H9 (cell line): Measurements from ENCODE around the gene TRPV5. TPM values are rescaled to one million over a fixed set of nuclear protein-coding genes. Genes with fewer than 3 reads are reported as not detected.

Source experiments
- DNase-seq: peaks from one replicate; pipeline ENCODE4 v3.0.0-alpha.2; 2017
- H2AFZ ChIP-seq: one replicate; pipeline ENCODE4 v1.6.1; 2013; ENCODE audit warnings: mild to moderate bottlenecking, low read length, control low read depth, moderate library complexity
- H2AK5ac ChIP-seq: 2 replicates; pipeline ENCODE4 v1.6.1; 2013; ENCODE audit warnings: low read length, control low read depth, mixed read lengths; ENCODE audit not compliant: insufficient read length
- H2BK120ac ChIP-seq: one replicate; pipeline ENCODE4 v1.6.1; 2013; ENCODE audit warnings: low read depth, mild to moderate bottlenecking, low read length, control low read depth, inconsistent platforms; ENCODE audit not compliant: poor library complexity, severe bottlenecking
- H2BK12ac ChIP-seq: 2 replicates; pipeline ENCODE4 v1.6.1; 2013; ENCODE audit warnings: low read length, control low read depth, mixed read lengths, low read depth; ENCODE audit not compliant: insufficient read length
- H2BK15ac ChIP-seq: 2 replicates; pipeline ENCODE4 v1.6.1; 2013; ENCODE audit warnings: low read depth, low read length, control low read depth
- H2BK20ac ChIP-seq: one replicate; pipeline ENCODE4 v1.6.1; 2013; ENCODE audit warnings: low read depth, mild to moderate bottlenecking, low read length, control low read depth, inconsistent platforms; ENCODE audit not compliant: poor library complexity, severe bottlenecking
- H2BK5ac ChIP-seq: 2 replicates; pipeline ENCODE4 v1.6.1; 2013; ENCODE audit warnings: low read length, control low read depth, mixed read lengths; ENCODE audit not compliant: insufficient read length
- H3K14ac ChIP-seq: 2 replicates; pipeline ENCODE4 v1.6.1; 2013; ENCODE audit warnings: low read length, control low read depth; ENCODE audit not compliant: insufficient read depth
- H3K18ac ChIP-seq: 2 replicates; pipeline ENCODE4 v1.6.1; 2013; ENCODE audit warnings: low read depth, mild to moderate bottlenecking, mixed read lengths, low read length, control low read depth; ENCODE audit not compliant: insufficient read length
- H3K23ac ChIP-seq: 2 replicates; pipeline ENCODE4 v1.6.1; 2013; ENCODE audit warnings: low read length, control low read depth, mixed read lengths, low read depth; ENCODE audit not compliant: insufficient read length
- H3K23me2 ChIP-seq: 2 replicates; pipeline ENCODE4 v1.6.1; 2013; ENCODE audit warnings: low read depth, mild to moderate bottlenecking, mixed read lengths, low read length, control low read depth; ENCODE audit not compliant: insufficient read length, poor library complexity, severe bottlenecking
- H3K27ac ChIP-seq: 2 replicates; pipeline ENCODE4 v1.5.1; 2013; ENCODE audit warnings: low read length, control low read depth, mixed read lengths, low read depth; ENCODE audit not compliant: insufficient read length
- H3K27me3 ChIP-seq: 2 replicates; pipeline ENCODE4 v1.6.1; 2013; ENCODE audit warnings: low read length, control low read depth, inconsistent platforms; ENCODE audit not compliant: insufficient read depth
- H3K4ac ChIP-seq: 2 replicates; pipeline ENCODE4 v1.6.1; 2013; ENCODE audit warnings: low read depth, mild to moderate bottlenecking, control low read depth, inconsistent platforms, low read length, moderate library complexity
- H3K4me1 ChIP-seq: 2 replicates; pipeline ENCODE4 v1.6.1; 2013; ENCODE audit warnings: low read length, control low read depth, inconsistent platforms; ENCODE audit not compliant: insufficient read depth
- H3K4me2 ChIP-seq: 2 replicates; pipeline ENCODE4 v1.6.1; 2013; ENCODE audit warnings: low read length, control low read depth, mixed read lengths; ENCODE audit not compliant: insufficient read length, insufficient read depth
- H3K56ac ChIP-seq: 2 replicates; pipeline ENCODE4 v1.6.1; 2013; ENCODE audit warnings: low read depth, mild to moderate bottlenecking, mixed read lengths, low read length, control low read depth; ENCODE audit not compliant: insufficient read length
- H3K79me1 ChIP-seq: 2 replicates; pipeline ENCODE4 v1.6.1; 2013; ENCODE audit warnings: low read depth, mild to moderate bottlenecking, moderate library complexity, low read length, control low read depth, inconsistent platforms; ENCODE audit not compliant: insufficient read depth, poor library complexity, severe bottlenecking
- H3K79me2 ChIP-seq: 2 replicates; pipeline ENCODE4 v1.6.1; 2013; ENCODE audit warnings: low read length, control low read depth, inconsistent platforms; ENCODE audit not compliant: insufficient read depth
- H3K9ac ChIP-seq: 2 replicates; pipeline ENCODE4 v1.6.1; 2013; ENCODE audit warnings: low read length, control low read depth, mixed read lengths; ENCODE audit not compliant: insufficient read length; ENCODE audit errors: extremely low read depth
- H3K9me3 ChIP-seq: one replicate; pipeline ENCODE4 v1.6.1; 2013; ENCODE audit warnings: low read depth, low read length, inconsistent platforms; ENCODE audit not compliant: control insufficient read depth
- H3T11ph ChIP-seq: one replicate; pipeline ENCODE4 v1.6.1; 2013; ENCODE audit warnings: mild to moderate bottlenecking, low read length, control low read depth, inconsistent platforms
- H4K20me1 ChIP-seq: one replicate; pipeline ENCODE4 v1.6.1; 2013; ENCODE audit not compliant: control insufficient read depth, insufficient read length, insufficient read depth
- H4K5ac ChIP-seq: 2 replicates; pipeline ENCODE4 v1.6.1; 2013; ENCODE audit warnings: low read depth, mild to moderate bottlenecking, mixed read lengths, low read length, control low read depth; ENCODE audit not compliant: insufficient read length
- H4K8ac ChIP-seq: replicated peaks from 2 replicates; pipeline ENCODE4 v1.6.1; 2013; ENCODE audit warnings: low read length, control low read depth, mixed read lengths, low read depth; ENCODE audit not compliant: insufficient read length
- H4K91ac ChIP-seq: 2 replicates; pipeline ENCODE4 v1.6.1; 2013; ENCODE audit warnings: low read depth, mild to moderate bottlenecking, moderate library complexity, mixed read lengths, low read length, control low read depth; ENCODE audit not compliant: insufficient read length
- H3K27ac Mint-ChIP-seq, 3 experiments: 2 replicates in 2 of 3; 3 replicates in 1 of 3; pipeline ENCODE4 v1.8.0; 2020 to 2021; ENCODE audit warnings: mixed read lengths in 3 of 3, mild to moderate bottlenecking in 1 of 3, moderate library complexity in 1 of 3
- H3K27me3 Mint-ChIP-seq: 2 replicates; pipeline ENCODE4 v1.8.0; 2021; ENCODE audit warnings: low read depth, mild to moderate bottlenecking, moderate library complexity, mixed read lengths
- H3K36me3 Mint-ChIP-seq, 3 experiments: 2 replicates in 2 of 3; 3 replicates in 1 of 3; pipeline ENCODE4 v1.8.0; 2020 to 2021; ENCODE audit warnings: low read depth in 3 of 3, mixed read lengths in 3 of 3; ENCODE audit not compliant: insufficient read depth in 1 of 3
- H3K4me1 Mint-ChIP-seq, 2 experiments: 2 replicates each; pipeline ENCODE4 v1.8.0; 2020; ENCODE audit warnings: mixed read lengths in 2 of 2
- H3K4me3 Mint-ChIP-seq, 2 experiments: 2 replicates in 1 of 2; 3 replicates in 1 of 2; pipeline ENCODE4 v1.8.0; 2020 to 2021; ENCODE audit warnings: mild to moderate bottlenecking in 2 of 2, mixed read lengths in 2 of 2, moderate library complexity in 1 of 2
- H3K9me3 Mint-ChIP-seq, 2 experiments: 2 replicates in 1 of 2; 3 replicates in 1 of 2; pipeline ENCODE4 v1.8.0; 2020; ENCODE audit warnings: mild to moderate bottlenecking in 2 of 2, mixed read lengths in 2 of 2, moderate library complexity in 1 of 2
- total RNA-seq: library from RNA; stranded (reverse); gene quantifications from 2 replicates; pipeline ENCODE4 v1.2.1, GENCODE V29; 2021
- TF ChIP-seq, protein P1 (sequence below): fragments of 200-600 bp; sonication (generic); conservative IDR thresholded peaks from 3 replicates; pipeline ENCODE4 v1.8.0; 2021; ENCODE audit warnings: antibody characterized with exemption, mild to moderate bottlenecking

The TRPV5 gene
- total RNA-seq, 1 experiment from 2014 or later, result not detected

DNA sequence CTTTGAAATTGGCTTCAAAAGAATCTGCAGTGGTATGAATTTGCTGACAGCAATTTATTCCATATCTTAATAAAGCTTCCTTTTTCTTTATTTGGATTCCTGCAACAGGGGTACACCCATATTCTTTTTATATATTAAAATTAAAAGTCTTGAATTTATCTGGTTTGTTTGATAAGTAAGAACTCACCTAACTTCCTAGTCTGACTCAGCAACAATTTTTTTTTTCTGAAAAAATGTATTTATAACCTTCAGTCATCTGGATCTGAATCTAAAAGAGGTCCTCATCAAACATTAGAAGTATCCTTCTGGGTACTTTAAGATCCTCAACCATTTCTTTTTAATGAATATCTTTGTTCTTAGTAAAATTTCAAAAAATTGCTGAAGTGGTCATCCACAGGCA lies 74.1 kb downstream of the TRPV5 start:
- Histone ChIP-seq H3K14ac (no peak overlapping the region), H3K79me2 (no peaks in the 10 kb centered on the region), H3K18ac (no peak overlapping the region), H3K56ac (no peak overlapping the region), H3K79me1 (no peaks in the 10 kb centered on the region), H3K23ac (no peak overlapping the region), H3K27me3 (peaks cover 4% of the 10 kb centered on the region; the same call in 1 of the 2 replicates), H2BK12ac (no peak overlapping the region), H3T11ph (no peak overlapping the region), H3K4me2 (no peak overlapping the region), H2BK120ac (no peak overlapping the region), H3K9me3 (no peaks in the 10 kb centered on the region), H3K23me2 (peaks cover 9% of the 10 kb centered on the region), H3K9ac (no peak overlapping the region), H2AFZ (no peak overlapping the region), H3K4me1 (peaks cover 11% of the 10 kb centered on the region), H3K27ac (no peak overlapping the region), H3K4ac (no peak overlapping the region), H2BK20ac (no peak overlapping the region), H2AK5ac (no peak overlapping the region), H2BK5ac (no peak overlapping the region), H4K5ac (no peak overlapping the region), H2BK15ac (no peak overlapping the region), H4K20me1 (no peaks in the 10 kb centered on the region), H4K91ac (no peak overlapping the region), H4K8ac (no peak overlapping the region)
- Mint-ChIP-seq H3K36me3 (peaks cover 0 to 10% (median 0%) of the 10 kb centered on the region in 3 experiments; a peak in 3 of 7 replicates), H3K27me3 (peaks cover 28% of the 10 kb centered on the region), H3K4me3 (no peak overlapping the region), H3K27ac (no peak overlapping the region), H3K9me3 (no peaks in the 10 kb centered on the region), H3K4me1 (peaks cover 39 to 45% of the 10 kb centered on the region in 2 experiments)
- TF ChIP-seq, protein P1, sequence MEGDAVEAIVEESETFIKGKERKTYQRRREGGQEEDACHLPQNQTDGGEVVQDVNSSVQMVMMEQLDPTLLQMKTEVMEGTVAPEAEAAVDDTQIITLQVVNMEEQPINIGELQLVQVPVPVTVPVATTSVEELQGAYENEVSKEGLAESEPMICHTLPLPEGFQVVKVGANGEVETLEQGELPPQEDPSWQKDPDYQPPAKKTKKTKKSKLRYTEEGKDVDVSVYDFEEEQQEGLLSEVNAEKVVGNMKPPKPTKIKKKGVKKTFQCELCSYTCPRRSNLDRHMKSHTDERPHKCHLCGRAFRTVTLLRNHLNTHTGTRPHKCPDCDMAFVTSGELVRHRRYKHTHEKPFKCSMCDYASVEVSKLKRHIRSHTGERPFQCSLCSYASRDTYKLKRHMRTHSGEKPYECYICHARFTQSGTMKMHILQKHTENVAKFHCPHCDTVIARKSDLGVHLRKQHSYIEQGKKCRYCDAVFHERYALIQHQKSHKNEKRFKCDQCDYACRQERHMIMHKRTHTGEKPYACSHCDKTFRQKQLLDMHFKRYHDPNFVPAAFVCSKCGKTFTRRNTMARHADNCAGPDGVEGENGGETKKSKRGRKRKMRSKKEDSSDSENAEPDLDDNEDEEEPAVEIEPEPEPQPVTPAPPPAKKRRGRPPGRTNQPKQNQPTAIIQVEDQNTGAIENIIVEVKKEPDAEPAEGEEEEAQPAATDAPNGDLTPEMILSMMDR, result no peak
- DNase-seq, result no peak

Other genes starting within 250 kb of the TRPV5 start
- not detected in 2 replicates for gene PRSS1, start 184.3 kb downstream of the TRPV5 start, total RNA-seq
- gene PRSS2, start 162.8 kb downstream of the TRPV5 start, total RNA-seq, result not detected in 2 replicates
- gene EPHB6, start 78.7 kb downstream of the TRPV5 start, total RNA-seq, result 9.7 and 11.6 TPM in 2 replicates
- 0.61 and 0.81 TPM in 2 replicates for gene TRPV6, start 48.0 kb downstream of the TRPV5 start, total RNA-seq
- gene LLCFC1, start 5.7 kb upstream of the TRPV5 start, total RNA-seq, result not detected in 2 replicates
- gene KEL, start 28.6 kb upstream of the TRPV5 start, total RNA-seq, result 0.72 and 1.5 TPM in 2 replicates
- not detected in 2 replicates for gene OR9A2, start 93.4 kb upstream of the TRPV5 start, total RNA-seq
- not detected in 2 replicates for gene OR6V1, start 118.6 kb upstream of the TRPV5 start, total RNA-seq
- not detected in 2 replicates for gene PIP, start 198.3 kb upstream of the TRPV5 start, total RNA-seq
- gene TAS2R39, start 249.7 kb upstream of the TRPV5 start, total RNA-seq, result not detected in 2 replicates